ENCODE data around the gene LRP8. TPM values are rescaled to one million over a fixed set of nuclear protein-coding genes. Genes with fewer than 3 reads are reported as not detected.

Gene LRP8
- total and polyA plus RNA-seq, 2 donors (not counting 1 experiment from before 2014, with no cell fraction given), result 7.8 to 9.4 TPM

GRCh38 chr1:53308506-53308905, 19.4 kb downstream of the LRP8 start:
- H3K27me3 ChIP-seq (replicated peaks in 1 of 4; ENCODE audit: control extremely low read depth in 1 of 4, control insufficient read depth in 3 of 4, insufficient read depth in 4 of 4, low read length in 3 of 4), result no peaks in the 10 kb centered on the region
- ChIA-PET CTCF (no interaction called here), POLR2A (no interaction called here)
- no peak overlapping the region for H2AFZ ChIP-seq (ENCODE audit: insufficient read depth, low read depth, low read length, poor library complexity, severe bottlenecking)
- H3K9me3 ChIP-seq (ENCODE audit: control extremely low read depth in 1 of 3, control insufficient read depth in 2 of 3, insufficient read depth in 1 of 3, low read length in 2 of 3), result no peaks in the 10 kb centered on the region
- H3K9ac ChIP-seq (ENCODE audit: low read length), result no peak overlapping the region
- Mint-ChIP-seq H3K27ac (no peak overlapping the region), H3K9me3 (ENCODE audit: insufficient read depth) (no peaks in the 10 kb centered on the region), H3K27me3 (no peaks in the 10 kb centered on the region), H3K4me3 (no peak overlapping the region), H3K4me1 (peaks cover 2% of the 10 kb centered on the region)
- ATAC-seq (ENCODE audit: low read depth), result no peak
- no peak overlapping the region for H3K4me2 ChIP-seq (replicated peaks; ENCODE audit: low read depth, low read length, poor library complexity, severe bottlenecking)
- intact Hi-C loops (cut with micrococcal nuclease), result no loop called here
- peaks cover 0 to 11% of the 10 kb centered on the region in 2 donors for H3K4me1 ChIP-seq (ENCODE audit: control insufficient read depth in 2 of 2, insufficient read depth in 2 of 2, low read length in 2 of 2)
- H3K4me3 ChIP-seq (ENCODE audit: control extremely low read depth in 1 of 5, extremely low read depth in 1 of 5, insufficient read depth in 1 of 5, low read depth in 2 of 5, low read length in 4 of 5), result no peak overlapping the region
- peaks cover 12% of the 10 kb centered on the region for H3K79me2 ChIP-seq (ENCODE audit: control insufficient read depth, insufficient read depth, low read length)
- no peaks in the 10 kb centered on the region for H3K36me3 ChIP-seq (replicated peaks in 1 of 2; ENCODE audit: control extremely low read depth in 1 of 2, control insufficient read depth in 1 of 2, extremely low read depth in 1 of 2, insufficient read depth in 2 of 2, low read length in 1 of 2)
- H4K20me1 ChIP-seq (ENCODE audit: control insufficient read depth, insufficient read depth, low read length, poor library complexity, severe bottlenecking), result no peaks in the 10 kb centered on the region
- 91% methylated on average over 8 of the region's 8 CpGs for WGBS (ENCODE audit: insufficient coverage)
- no peak for DNase-seq
- no peak overlapping the region for H3K27ac ChIP-seq (ENCODE audit: low read length in 2 of 2)
- TF ChIP-seq EZH2 (IDR thresholded peaks at IDR 0.05; ENCODE audit: borderline replicate concordance, insufficient read depth, low read depth, low read length, poor library complexity, severe bottlenecking) (no peak), CTCF (IDR thresholded peaks at IDR 0.05) (no peak)

- no peaks in the 10 kb centered on the region for H3K9me3 ChIP-seq (ENCODE audit: control extremely low read depth in 1 of 3, control insufficient read depth in 2 of 3, insufficient read depth in 1 of 3, low read length in 2 of 3)
- no peak overlapping the region for H3K4me3 Mint-ChIP-seq
- H2AFZ ChIP-seq (ENCODE audit: insufficient read depth, low read depth, low read length, poor library complexity, severe bottlenecking), result no peak overlapping the region
- no peak overlapping the region for H3K9ac ChIP-seq (ENCODE audit: low read length)
- no peaks in the 10 kb centered on the region for H3K27me3 Mint-ChIP-seq
- no peak for ATAC-seq (ENCODE audit: low read depth)
- H3K27ac ChIP-seq (ENCODE audit: low read length in 2 of 2), result no peak overlapping the region
- H3K4me3 ChIP-seq (ENCODE audit: control extremely low read depth in 1 of 5, extremely low read depth in 1 of 5, insufficient read depth in 1 of 5, low read depth in 2 of 5, low read length in 4 of 5), result no peak overlapping the region
- no peak overlapping the region for H3K4me2 ChIP-seq (replicated peaks; ENCODE audit: low read depth, low read length, poor library complexity, severe bottlenecking)
- TF ChIP-seq EZH2 (IDR thresholded peaks at IDR 0.05; ENCODE audit: borderline replicate concordance, insufficient read depth, low read depth, low read length, poor library complexity, severe bottlenecking), result no peak
- TF ChIP-seq CTCF (IDR thresholded peaks at IDR 0.05), result no peak
- CTCF ChIA-PET, result no interaction called here
- WGBS (ENCODE audit: insufficient coverage), result 96% methylated on average over 4 of the region's 4 CpGs
- no peaks in the 10 kb centered on the region for H4K20me1 ChIP-seq (ENCODE audit: control insufficient read depth, insufficient read depth, low read length, poor library complexity, severe bottlenecking)
- H3K4me1 Mint-ChIP-seq, result no peaks in the 10 kb centered on the region
- no peaks in the 10 kb centered on the region for H3K27me3 ChIP-seq (replicated peaks in 1 of 4; ENCODE audit: control extremely low read depth in 1 of 4, control insufficient read depth in 3 of 4, insufficient read depth in 4 of 4, low read length in 3 of 4)
- intact Hi-C loops (cut with micrococcal nuclease), result no loop called here
- peaks cover 0 to 3% of the 10 kb centered on the region in 2 donors for H3K4me1 ChIP-seq (ENCODE audit: control insufficient read depth in 2 of 2, insufficient read depth in 2 of 2, low read length in 2 of 2)
- DNase-seq, result no peak
- H3K9me3 Mint-ChIP-seq (ENCODE audit: insufficient read depth), result no peaks in the 10 kb centered on the region
- H3K27ac Mint-ChIP-seq, result no peak overlapping the region
- peaks cover 4% of the 10 kb centered on the region for H3K79me2 ChIP-seq (ENCODE audit: control insufficient read depth, insufficient read depth, low read length)
- POLR2A ChIA-PET, result no interaction called here
- H3K36me3 ChIP-seq (replicated peaks in 1 of 2; ENCODE audit: control extremely low read depth in 1 of 2, control insufficient read depth in 1 of 2, extremely low read depth in 1 of 2, insufficient read depth in 2 of 2, low read length in 1 of 2), result no peaks in the 10 kb centered on the region
These were observed 20.8 kb downstream of the LRP8 start for GRCh38 chr1:53307037-53307436.

All from B cell (primary cell).